HCT116 (cell line): ENCODE data around the gene LIPE.

Experiments
- CBX3 ChIP-seq: IDR thresholded peaks from 2 replicates; pipeline ENCODE4 v1.6.1; 2012; ENCODE audit warnings: low read depth
- CTCF ChIP-seq, 3 experiments: fragments of 200-600 bp in 1 of 3; sonication (generic) in 1 of 3; IDR thresholded peaks in 2 of 3; conservative IDR thresholded peaks in 1 of 3; 2 replicates each; pipeline ENCODE4 v1.5.1; 2012 to 2017; ENCODE audit warnings: low read depth in 2 of 3, low read length in 2 of 3, antibody characterized with exemption in 1 of 3, borderline replicate concordance in 1 of 3, control low read depth in 1 of 3, mild to moderate bottlenecking in 1 of 3, mixed read lengths in 1 of 3, mixed run types in 1 of 3, moderate library complexity in 1 of 3; ENCODE audit not compliant: insufficient read depth in 1 of 3
- MAX ChIP-seq: IDR thresholded peaks from 2 replicates; pipeline ENCODE4 v1.6.1; 2012
- ZNF274 ChIP-seq: fragments of 200-500 bp; sonication (Bioruptor generic); IDR thresholded peaks from 2 replicates; pipeline ENCODE4 v1.6.1; 2014; ENCODE audit warnings: mild to moderate bottlenecking, low read depth, low read length, inconsistent platforms

GRCh38 chr19:42420055-42420544, 7.1 kb downstream of the LIPE start:
- TF ChIP-seq CTCF (IDR thresholded peaks at IDR 0.05 in 2 of 3, conservative IDR thresholded peaks at IDR 0.05 in 1 of 3; ENCODE audit: borderline replicate concordance in 1 of 3, insufficient read depth in 1 of 3, low read depth in 2 of 3, low read length in 2 of 3): peak; percentile 73 to 98 (median 86)
- no peak; the same call in 1 of the 2 replicates for TF ChIP-seq MAX
- peak; percentile 35; the same call in 1 of the 2 replicates for TF ChIP-seq CBX3
- no peak for TF ChIP-seq ZNF274
